ENCODE measurements around the gene ZRANB1.

The ZRANB1 gene

GRCh38 chr10:124996127-124996853 is 54.4 kb downstream of the ZRANB1 start:
- no peak for DNase-seq

DNA sequence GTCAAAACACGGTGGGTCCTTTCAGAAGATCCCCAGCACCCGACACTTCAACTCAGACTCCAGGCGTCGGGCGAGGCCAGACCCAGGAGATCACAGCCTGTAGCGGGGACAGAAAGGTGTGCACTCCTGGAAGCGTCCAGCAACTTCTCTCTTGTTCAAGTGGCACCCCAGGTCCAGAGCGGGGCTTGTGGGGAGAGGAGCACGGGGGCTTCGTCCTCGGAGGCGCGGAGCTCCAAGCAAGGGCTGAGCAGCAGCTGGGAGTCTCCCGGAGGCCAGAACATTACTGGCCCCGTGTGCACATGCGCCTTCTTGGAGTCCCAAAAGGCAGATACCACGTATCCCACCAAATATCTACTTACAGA is 54.9 kb downstream of the ZRANB1 start:
- DNase-seq, result no peak

DNA sequence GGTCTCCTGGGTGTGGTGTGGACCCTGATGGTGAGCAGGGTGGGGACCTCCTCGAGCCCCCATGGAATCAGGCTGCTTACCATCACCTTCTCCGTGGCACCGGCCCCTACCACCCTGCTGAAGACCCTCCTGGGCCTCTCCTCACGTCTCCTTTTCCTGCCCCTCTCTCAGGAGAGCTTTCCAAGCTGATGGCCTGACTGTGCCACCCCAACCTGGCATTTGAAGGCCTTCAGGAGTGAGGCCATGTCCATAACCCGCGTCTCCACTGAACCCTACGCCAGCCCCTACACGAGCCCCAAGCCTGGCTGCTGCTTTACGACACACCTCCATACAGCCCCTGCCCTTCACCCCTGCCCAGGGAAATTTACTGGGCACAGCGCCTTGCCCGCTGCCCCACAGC is 55.4 kb downstream of the ZRANB1 start:
- no peak for DNase-seq

GRCh38 chr10:124997771-124998623 is 56.1 kb downstream of the ZRANB1 start:
- DNase-seq, result no peak

GRCh38 chr10:124998624-124999291 is 56.8 kb downstream of the ZRANB1 start:
- no peak for DNase-seq

GRCh38 chr10:124999433-125000365 is 57.8 kb downstream of the ZRANB1 start:
- DNase-seq, result no peak

GRCh38 chr10:125000366-125001312 is 58.7 kb downstream of the ZRANB1 start:
- no peak for DNase-seq

- no peak for DNase-seq
These were observed 59.6 kb downstream of the ZRANB1 start for GRCh38 chr10:125001313-125002046.

- DNase-seq, result no peak
These were observed 60.1 kb downstream of the ZRANB1 start for GRCh38 chr10:125002047-125002422.

DNA sequence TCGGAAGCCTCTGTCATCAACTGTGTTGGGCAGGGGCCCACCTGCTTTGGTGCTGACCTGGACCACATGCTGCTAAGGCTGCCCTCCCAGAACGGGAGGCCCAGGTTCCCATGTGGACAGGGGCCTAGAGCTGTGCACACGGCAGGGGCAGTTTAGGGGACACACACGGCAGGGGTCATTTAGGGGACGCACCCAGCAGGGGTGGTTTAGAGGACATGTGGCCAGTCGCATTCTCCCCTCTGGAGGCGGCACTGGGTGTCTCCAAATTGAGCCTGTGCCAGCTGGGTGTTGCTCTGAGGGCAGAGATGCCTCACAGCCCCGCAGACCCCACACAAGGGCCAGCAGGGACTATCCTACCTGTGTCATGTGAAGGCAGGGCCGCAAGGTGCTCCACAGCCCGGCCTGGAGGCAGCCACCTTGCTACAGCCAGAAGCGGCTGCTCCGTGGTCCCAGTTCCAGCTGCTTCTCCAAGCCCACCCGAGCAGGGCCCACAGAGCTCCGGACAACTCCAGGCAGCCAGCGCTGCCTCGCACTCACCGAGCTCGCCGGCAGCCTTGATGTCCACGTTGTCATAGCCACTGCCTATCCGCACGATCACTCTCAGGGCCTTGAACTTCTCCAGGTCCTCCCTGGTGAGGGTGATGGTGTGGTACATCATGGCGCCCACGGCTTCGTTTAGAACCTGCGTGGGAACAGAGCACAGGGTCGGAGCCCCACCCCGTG is 60.7 kb downstream of the ZRANB1 start:
- no peak for DNase-seq

GRCh38 chr10:125003146-125003900 is 61.4 kb downstream of the ZRANB1 start:
- no peak for DNase-seq

DNA sequence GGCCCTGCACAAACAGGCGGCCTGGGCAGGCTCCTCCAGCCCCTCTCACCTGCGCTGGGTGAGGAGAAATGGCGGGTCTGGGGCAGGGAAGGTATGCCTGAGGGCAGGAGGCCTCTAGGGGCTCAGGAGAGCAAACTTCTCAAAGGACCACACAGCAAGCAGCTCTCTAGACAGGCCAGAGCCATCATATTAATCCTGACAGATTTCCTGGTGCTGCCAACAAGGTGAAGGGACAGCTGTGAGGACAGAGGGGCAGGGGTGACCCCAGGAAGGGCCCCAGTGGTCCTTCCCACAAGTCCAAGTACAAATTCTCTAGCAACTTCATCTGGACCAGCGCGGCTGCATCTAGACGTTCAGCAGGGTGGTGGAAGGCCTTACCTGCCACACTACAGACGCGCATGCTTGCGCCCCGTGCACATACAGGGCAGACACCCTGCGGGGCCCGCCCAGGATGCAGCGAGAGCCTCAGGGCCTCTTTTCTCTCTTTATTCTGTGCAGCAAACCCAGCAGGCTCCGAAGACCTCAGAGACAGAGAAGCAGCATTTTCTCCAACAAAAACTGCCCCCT is 62.1 kb downstream of the ZRANB1 start:
- no peak for DNase-seq

- DNase-seq, result no peak
These were observed 62.8 kb downstream of the ZRANB1 start for GRCh38 chr10:125004571-125005311.

GRCh38 chr10:125005312-125006187 is 63.6 kb downstream of the ZRANB1 start:
- DNase-seq, result no peak

- no peak for DNase-seq
These were observed 64.3 kb downstream of the ZRANB1 start for GRCh38 chr10:125006188-125006680.

GRCh38 chr10:125006921-125007426 is 65.1 kb downstream of the ZRANB1 start:
- DNase-seq, result no peak

GRCh38 chr10:125007436-125007835 is 65.5 kb downstream of the ZRANB1 start:
- DNase-seq, result no peak
